Nephron progenitor cell (in vitro differentiated cells): ENCODE data around the gene EIF3J.

Experiments used
- DNase-seq: peaks from one replicate; pipeline ENCODE4 v3.0.0; 2021
- H3K27ac Mint-ChIP-seq: 2 replicates; pipeline ENCODE4 v1.8.0; 2021; ENCODE audit warnings: mild to moderate bottlenecking, moderate library complexity, mixed read lengths
- H3K27me3 Mint-ChIP-seq: 2 replicates; pipeline ENCODE4 v1.8.0; 2021; ENCODE audit warnings: mild to moderate bottlenecking, low read depth, mixed read lengths; ENCODE audit not compliant: poor library complexity
- H3K36me3 Mint-ChIP-seq: 2 replicates; pipeline ENCODE4 v1.8.0; 2021; ENCODE audit warnings: low read depth, mixed read lengths
- H3K4me1 Mint-ChIP-seq: 2 replicates; pipeline ENCODE4 v1.8.0; 2021; ENCODE audit warnings: mixed read lengths
- H3K4me3 Mint-ChIP-seq: 2 replicates; pipeline ENCODE4 v1.8.0; 2021; ENCODE audit warnings: mild to moderate bottlenecking, moderate library complexity, mixed read lengths
- H3K9me3 Mint-ChIP-seq: 2 replicates; pipeline ENCODE4 v1.8.0; 2021; ENCODE audit warnings: mild to moderate bottlenecking, moderate library complexity, mixed read lengths
- TF ChIP-seq, protein P1 (sequence below): fragments of 200-600 bp; sonication (generic); IDR thresholded peaks from 2 replicates; pipeline ENCODE4 v1.5.0; 2021; ENCODE audit warnings: antibody characterized with exemption

Gene EIF3J

DNA sequence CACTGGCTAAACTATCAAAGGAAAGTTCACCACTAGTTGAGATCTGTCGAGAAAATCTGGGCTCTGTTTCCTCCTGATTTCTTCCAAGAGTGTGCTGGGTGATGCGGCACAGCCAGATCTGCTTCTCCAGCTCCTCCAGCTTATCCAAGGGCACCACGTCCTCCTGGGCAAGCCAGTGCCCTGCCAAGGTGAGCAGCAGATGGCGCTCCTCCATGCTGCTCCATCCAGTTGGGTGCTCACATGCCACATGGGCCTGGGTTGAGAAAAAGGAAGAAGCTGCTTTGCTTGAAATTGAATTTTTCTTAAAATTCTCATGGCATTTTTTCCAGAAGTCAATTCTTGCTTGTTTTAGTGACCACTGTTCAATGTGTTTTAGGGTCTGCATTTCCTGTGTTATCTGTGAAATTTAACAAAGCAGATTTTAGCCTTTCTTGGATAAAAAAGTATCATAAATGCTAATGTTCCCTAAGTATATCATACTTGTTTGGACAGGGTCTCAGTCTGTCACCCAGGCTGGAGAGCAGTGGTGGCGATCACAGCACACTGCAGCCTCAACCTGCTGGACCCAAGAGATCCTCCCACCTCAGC is 47.3 kb downstream of the EIF3J start:
- Mint-ChIP-seq H3K27ac (no peak overlapping the region), H3K36me3 (peaks cover 85% of the 10 kb centered on the region), H3K27me3 (peaks cover 4% of the 10 kb centered on the region), H3K4me3 (no peak overlapping the region), H3K9me3 (no peaks in the 10 kb centered on the region), H3K4me1 (no peaks in the 10 kb centered on the region)
- TF ChIP-seq, protein P1, sequence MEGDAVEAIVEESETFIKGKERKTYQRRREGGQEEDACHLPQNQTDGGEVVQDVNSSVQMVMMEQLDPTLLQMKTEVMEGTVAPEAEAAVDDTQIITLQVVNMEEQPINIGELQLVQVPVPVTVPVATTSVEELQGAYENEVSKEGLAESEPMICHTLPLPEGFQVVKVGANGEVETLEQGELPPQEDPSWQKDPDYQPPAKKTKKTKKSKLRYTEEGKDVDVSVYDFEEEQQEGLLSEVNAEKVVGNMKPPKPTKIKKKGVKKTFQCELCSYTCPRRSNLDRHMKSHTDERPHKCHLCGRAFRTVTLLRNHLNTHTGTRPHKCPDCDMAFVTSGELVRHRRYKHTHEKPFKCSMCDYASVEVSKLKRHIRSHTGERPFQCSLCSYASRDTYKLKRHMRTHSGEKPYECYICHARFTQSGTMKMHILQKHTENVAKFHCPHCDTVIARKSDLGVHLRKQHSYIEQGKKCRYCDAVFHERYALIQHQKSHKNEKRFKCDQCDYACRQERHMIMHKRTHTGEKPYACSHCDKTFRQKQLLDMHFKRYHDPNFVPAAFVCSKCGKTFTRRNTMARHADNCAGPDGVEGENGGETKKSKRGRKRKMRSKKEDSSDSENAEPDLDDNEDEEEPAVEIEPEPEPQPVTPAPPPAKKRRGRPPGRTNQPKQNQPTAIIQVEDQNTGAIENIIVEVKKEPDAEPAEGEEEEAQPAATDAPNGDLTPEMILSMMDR, result peak; percentile 21
- DNase-seq, result peak; percentile 10

- H3K36me3 Mint-ChIP-seq, result peaks cover 87% of the 10 kb centered on the region
These were observed 48.7 kb downstream of the EIF3J start for GRCh38 chr15:44585633-44586032.

DNA sequence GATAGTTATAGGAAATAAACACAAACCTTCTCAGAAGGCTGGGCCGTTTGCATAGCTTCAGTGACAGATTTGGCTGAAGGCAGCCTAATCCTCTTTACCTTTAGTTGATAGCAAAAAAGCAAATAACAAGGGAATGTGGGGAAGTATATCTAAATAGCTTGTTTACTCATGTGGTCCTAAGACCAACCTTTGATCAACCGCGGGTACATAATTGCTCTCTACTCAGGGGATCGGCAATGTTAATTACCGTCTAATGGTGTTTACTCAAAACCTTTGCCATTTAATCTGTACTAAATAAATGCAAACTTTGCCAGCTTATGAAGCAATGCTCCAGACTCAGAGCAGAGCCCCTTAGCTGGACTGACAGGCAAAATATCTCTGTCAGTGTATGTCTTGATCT is 51.6 kb downstream of the EIF3J start:
- DNase-seq, result no peak
- H3K4me3 Mint-ChIP-seq, result no peak overlapping the region
- H3K27ac Mint-ChIP-seq, result no peak overlapping the region
- H3K9me3 Mint-ChIP-seq, result no peaks in the 10 kb centered on the region
- H3K27me3 Mint-ChIP-seq, result peaks cover 4% of the 10 kb centered on the region
- TF ChIP-seq, protein P1, result no peak
- H3K4me1 Mint-ChIP-seq, result no peaks in the 10 kb centered on the region
- peaks cover 68% of the 10 kb centered on the region for H3K36me3 Mint-ChIP-seq

More at GRCh38 chr15:44585633-44586032, 48.7 kb downstream of the EIF3J start:
- Mint-ChIP-seq H3K4me3 (no peak overlapping the region), H3K4me1 (no peaks in the 10 kb centered on the region), H3K27ac (no peak overlapping the region), H3K9me3 (no peaks in the 10 kb centered on the region), H3K27me3 (peaks cover 4% of the 10 kb centered on the region)
- DNase-seq, result no peak
- TF ChIP-seq, protein P1, result no peak

GRCh38 chr15:44591326-44591725 is 54.4 kb downstream of the EIF3J start:
- Mint-ChIP-seq H3K4me1 (no peaks in the 10 kb centered on the region), H3K27ac (no peak overlapping the region)

DNA sequence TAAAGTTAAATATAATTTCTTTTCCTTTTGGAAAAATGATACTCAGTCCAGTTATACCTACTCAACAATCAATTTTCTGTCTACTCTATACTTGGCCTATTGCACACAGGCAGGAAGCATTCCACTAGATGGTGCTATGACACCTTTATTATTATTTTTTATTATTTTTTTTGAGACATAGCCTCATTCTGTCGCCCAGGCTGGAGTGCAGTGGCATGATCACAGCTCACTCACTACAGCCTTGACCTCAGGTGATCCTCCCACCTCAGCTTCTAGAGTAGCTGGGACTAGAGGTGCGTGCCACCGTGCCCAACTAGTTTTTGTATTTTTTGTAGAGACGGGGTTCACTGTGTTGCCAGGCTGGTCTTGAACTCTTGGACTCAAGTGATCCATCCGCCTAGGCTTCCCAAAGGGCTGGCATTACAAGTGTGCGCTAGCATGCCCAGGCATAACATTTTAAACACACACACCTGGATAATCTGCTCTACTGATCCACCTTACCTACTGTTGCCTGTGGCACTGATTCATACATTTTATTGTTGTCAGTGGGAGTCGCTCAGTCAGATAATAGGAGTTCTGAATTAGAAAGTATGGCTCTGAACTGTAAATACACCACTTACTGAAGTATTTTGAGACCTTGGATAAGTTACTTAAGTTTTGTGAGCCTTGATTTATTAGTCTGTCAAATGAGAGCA is 56.2 kb downstream of the EIF3J start:
- no peak for DNase-seq
- no peaks in the 10 kb centered on the region for H3K27me3 Mint-ChIP-seq
- no peaks in the 10 kb centered on the region for H3K4me1 Mint-ChIP-seq
- H3K27ac Mint-ChIP-seq, result no peak overlapping the region
- peaks cover 52% of the 10 kb centered on the region for H3K36me3 Mint-ChIP-seq
- TF ChIP-seq, protein P1, result peak; percentile 33
- no peaks in the 10 kb centered on the region for H3K9me3 Mint-ChIP-seq
- H3K4me3 Mint-ChIP-seq, result no peak overlapping the region

More at GRCh38 chr15:44591326-44591725, 54.4 kb downstream of the EIF3J start:
- TF ChIP-seq, protein P1, result no peak
- peaks cover under 1% of the 10 kb centered on the region for H3K27me3 Mint-ChIP-seq
- no peak for DNase-seq
- no peaks in the 10 kb centered on the region for H3K9me3 Mint-ChIP-seq
- H3K36me3 Mint-ChIP-seq, result peaks cover 57% of the 10 kb centered on the region
- H3K4me3 Mint-ChIP-seq, result no peak overlapping the region

DNA sequence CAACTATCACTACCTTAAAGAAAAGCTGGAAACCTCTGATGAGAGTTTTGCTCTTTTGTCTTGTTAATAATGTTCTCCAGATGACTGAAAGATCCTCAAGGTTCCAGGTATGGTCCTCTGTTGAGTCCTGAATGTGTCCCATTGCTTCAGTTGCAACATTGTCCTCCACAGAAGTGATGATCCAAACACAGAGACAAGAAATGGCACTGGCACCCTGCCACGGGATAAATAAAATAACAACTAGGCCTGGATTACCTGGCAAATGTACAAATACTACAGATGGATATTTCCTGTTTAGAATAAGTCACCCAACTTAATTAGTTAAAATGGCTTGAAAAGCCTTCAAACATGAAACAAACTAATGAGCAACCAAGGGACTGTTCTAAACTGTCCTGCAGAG is 58.3 kb downstream of the EIF3J start:
- Mint-ChIP-seq H3K27ac (no peak overlapping the region), H3K9me3 (no peaks in the 10 kb centered on the region), H3K36me3 (peaks cover 46% of the 10 kb centered on the region), H3K27me3 (no peaks in the 10 kb centered on the region), H3K4me3 (no peak overlapping the region), H3K4me1 (no peaks in the 10 kb centered on the region)
- TF ChIP-seq, protein P1, result no peak
- no peak for DNase-seq
